ENCODE results near the gene MRPS34. TPM values are rescaled to one million over a fixed set of nuclear protein-coding genes. Genes with fewer than 3 reads are reported as not detected.
A peak's percentile ranks its signal among the peaks of the same experiment; 100 is the strongest.

Gene MRPS34
- total RNA-seq, 4 donors from 2014 or later: 90.9 to 126 (median 105) TPM

- DNase-seq (ENCODE audit: low spot score in 2 of 2): no peak
- no peak overlapping the region for H3K4me3 ChIP-seq (ENCODE audit: low read depth, poor library complexity, severe bottlenecking)
- TF ChIP-seq, protein P1, sequence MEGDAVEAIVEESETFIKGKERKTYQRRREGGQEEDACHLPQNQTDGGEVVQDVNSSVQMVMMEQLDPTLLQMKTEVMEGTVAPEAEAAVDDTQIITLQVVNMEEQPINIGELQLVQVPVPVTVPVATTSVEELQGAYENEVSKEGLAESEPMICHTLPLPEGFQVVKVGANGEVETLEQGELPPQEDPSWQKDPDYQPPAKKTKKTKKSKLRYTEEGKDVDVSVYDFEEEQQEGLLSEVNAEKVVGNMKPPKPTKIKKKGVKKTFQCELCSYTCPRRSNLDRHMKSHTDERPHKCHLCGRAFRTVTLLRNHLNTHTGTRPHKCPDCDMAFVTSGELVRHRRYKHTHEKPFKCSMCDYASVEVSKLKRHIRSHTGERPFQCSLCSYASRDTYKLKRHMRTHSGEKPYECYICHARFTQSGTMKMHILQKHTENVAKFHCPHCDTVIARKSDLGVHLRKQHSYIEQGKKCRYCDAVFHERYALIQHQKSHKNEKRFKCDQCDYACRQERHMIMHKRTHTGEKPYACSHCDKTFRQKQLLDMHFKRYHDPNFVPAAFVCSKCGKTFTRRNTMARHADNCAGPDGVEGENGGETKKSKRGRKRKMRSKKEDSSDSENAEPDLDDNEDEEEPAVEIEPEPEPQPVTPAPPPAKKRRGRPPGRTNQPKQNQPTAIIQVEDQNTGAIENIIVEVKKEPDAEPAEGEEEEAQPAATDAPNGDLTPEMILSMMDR (IDR thresholded peaks at IDR 0.05): no peak
- TF ChIP-seq POLR2A (IDR thresholded peaks at IDR 0.05): no peak
- 82 to 85% methylated on average over 7 of the region's 7 CpGs for WGBS, 2 donors
- intact Hi-C loops (cut with DNase I; ENCODE audit: low total_unique reads): no loop called here
These were observed 1.5 kb upstream of the MRPS34 start for GRCh38 chr16:1774448-1774780.

DNA sequence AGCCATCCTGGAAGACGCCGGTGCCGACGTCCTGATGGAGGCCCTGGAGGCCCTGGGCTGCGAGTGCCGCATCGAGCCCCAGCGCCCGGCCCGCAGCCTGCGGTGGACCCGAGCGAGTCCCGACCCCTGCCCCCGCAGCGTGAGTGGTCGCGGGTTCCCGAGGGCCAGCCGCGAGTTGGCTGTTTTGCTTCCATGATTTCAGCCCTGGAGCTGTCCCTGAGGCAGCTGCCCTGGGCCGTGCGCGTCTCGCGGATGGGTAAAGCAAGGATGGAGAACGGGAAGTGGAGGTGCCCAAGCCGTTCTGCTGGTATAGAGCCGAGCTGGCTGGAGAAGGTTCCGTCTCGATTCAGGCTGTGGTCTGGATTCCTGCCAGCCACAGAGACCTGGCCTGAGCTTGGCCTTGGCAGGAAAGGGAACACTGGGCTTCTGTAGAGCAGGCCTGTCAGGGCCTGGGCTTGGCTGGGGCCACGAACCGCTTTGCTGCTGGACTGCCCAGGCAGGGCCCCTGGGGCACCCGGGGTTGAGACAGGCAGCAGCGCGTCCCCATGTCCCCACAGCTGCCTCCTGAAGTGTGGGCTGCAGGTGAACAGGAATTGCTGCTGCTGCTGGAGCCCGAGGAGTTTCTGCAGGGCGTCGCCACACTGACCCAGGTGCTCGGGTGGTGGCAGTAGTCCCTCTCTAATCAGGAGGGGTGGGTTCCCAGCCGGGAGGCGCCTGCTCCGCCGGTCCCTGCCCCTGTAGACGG, 941 bp upstream of the MRPS34 start:
- peak overlapping the region; percentile 69 for H3K4me3 ChIP-seq (ENCODE audit: low read depth, poor library complexity, severe bottlenecking)
- TF ChIP-seq POLR2A (IDR thresholded peaks at IDR 0.05): no peak
- TF ChIP-seq, protein P1 (IDR thresholded peaks at IDR 0.05): no peak
- DNase-seq (ENCODE audit: low spot score in 2 of 2): no peak
- WGBS, 2 donors: 3 to 15% methylated on average over 21 to 31 of the region's 45 CpGs
- intact Hi-C loops (cut with DNase I; ENCODE audit: low total_unique reads): no loop called here

GRCh38 chr16:1772362-1772907, 499 bp downstream of the MRPS34 start, which contains the start of gene EME2:
EME2 (plus strand) TSS chr16:1772810; CDS start chr16:1773228, 418 bp downstream.
- intact Hi-C loops (cut with DNase I; ENCODE audit: low total_unique reads): no loop called here
- peak within 1 kb of the TSS; percentile 69 for H3K4me3 ChIP-seq (ENCODE audit: low read depth, poor library complexity, severe bottlenecking)
- DNase-seq (ENCODE audit: low spot score in 2 of 2): no peak
- 1% methylated on average over 26 to 34 of the region's 53 CpGs for WGBS, 2 donors
- no peak for TF ChIP-seq POLR2A (IDR thresholded peaks at IDR 0.05)
- TF ChIP-seq, protein P1 (IDR thresholded peaks at IDR 0.05): no peak

DNA sequence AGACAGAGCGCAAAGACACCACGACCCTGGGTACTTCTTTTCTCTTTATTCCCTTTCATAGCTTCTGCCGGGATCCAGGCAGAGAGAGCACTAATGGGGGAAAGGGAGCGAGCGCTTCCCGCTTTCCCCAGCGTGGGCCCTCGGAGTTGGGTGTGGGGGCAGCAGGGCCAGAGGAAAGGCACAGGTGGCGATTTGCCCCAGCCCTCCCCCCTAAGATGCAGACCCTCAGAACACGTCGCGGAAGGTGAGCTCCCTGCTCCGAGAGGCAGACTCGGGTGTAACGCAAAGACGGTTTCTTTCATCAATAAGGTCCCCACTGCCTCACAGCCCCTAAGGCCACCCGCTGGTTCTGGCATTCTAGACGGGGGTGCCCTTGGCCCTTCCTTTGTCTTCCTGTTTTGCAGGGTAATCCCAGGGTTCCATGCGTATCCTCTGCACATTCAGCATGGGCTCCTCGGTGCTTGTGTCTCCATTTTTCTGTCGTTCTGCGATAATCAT, 1.0 kb downstream of the MRPS34 start:
- peak overlapping the region; percentile 69 for H3K4me3 ChIP-seq (ENCODE audit: low read depth, poor library complexity, severe bottlenecking)
- DNase-seq (ENCODE audit: low spot score in 2 of 2): no peak
- 5 to 7% methylated on average over 22 of the region's 22 CpGs for WGBS, 2 donors
- intact Hi-C loops (cut with DNase I; ENCODE audit: low total_unique reads): no loop called here
- TF ChIP-seq, protein P1 (IDR thresholded peaks at IDR 0.05): no peak
- no peak for TF ChIP-seq POLR2A (IDR thresholded peaks at IDR 0.05)

DNA sequence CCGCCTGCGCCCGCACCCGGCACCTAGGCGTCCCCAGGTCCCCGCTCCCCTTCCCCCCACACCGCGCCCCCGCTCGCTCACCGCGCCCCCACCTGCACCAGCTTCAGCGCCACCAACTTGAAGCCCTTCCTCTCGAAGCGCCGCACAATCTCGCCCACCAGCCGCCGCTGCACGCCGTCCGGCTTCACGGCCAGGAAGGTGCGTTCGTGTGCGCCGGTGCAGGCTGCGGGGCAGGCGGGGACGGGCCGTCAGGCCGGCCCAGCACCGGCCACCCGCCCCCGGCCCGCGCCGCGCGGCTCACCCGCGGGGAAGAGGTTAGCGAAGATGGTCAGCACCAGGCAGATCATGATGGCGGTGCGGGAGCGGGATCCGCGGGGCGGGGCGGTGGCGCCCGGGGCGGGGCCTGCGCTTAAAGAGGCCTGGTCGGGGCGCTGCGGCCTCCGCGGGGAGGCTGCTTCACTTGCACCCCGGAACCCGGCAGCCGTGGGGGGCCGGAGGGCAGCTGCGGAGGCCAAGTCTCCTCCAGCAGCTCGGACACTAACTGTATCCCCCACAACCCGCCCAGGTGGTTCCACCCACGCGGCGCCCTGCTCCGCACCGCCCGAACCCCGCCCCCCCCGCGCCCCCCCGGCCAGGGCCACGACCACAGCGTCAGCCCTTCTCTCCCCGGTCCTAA, 1.6 kb downstream of the MRPS34 start, which contains the start of gene NME3:
TSS of gene NME3 (minus strand) at position 356 of the 676 bp plus-strand sequence. CDS start at position 347, 9 bp downstream.
- WGBS, 2 donors: 2% methylated on average over 67 of the region's 79 CpGs; no CpG with 5 or more reads in 1 of the 2 donors
- intact Hi-C loops (cut with DNase I; ENCODE audit: low total_unique reads): no loop called here
- H3K4me3 ChIP-seq (ENCODE audit: low read depth, poor library complexity, severe bottlenecking): peak within 1 kb of the TSS; percentile 95
- DNase-seq (ENCODE audit: low spot score in 2 of 2): peak; percentile 74 to 96
- TF ChIP-seq POLR2A (IDR thresholded peaks at IDR 0.05): no peak
- TF ChIP-seq, protein P1 (IDR thresholded peaks at IDR 0.05): no peak

Data from lower leg skin (tissue), 4 donors.